Cardiac fibroblast (primary cell): Measurements from ENCODE around the gene CREBZF.
A peak's percentile ranks its signal among the peaks of the same experiment; 100 is the strongest.

Experiments
- DNase-seq, 2 donors: peaks; one replicate each; pipeline versions ENCODE4 v3.0.0 to v3.0.0-alpha.2; 2010; ENCODE audit warnings: low read depth in 2 of 2
- H3K4me3 ChIP-seq, 2 donors: replicated peaks in 1 of 2; 1 replicate in 1 of 2; 2 replicates in 1 of 2; pipeline ENCODE4 v1.5.1; 2011; ENCODE audit warnings: low read depth in 2 of 2, low read length in 2 of 2, mild to moderate bottlenecking in 2 of 2, moderate library complexity in 1 of 2
- CTCF ChIP-seq: IDR thresholded peaks from one replicate; pipeline ENCODE4 v1.5.1; 2011; ENCODE audit warnings: low read depth, mild to moderate bottlenecking, low read length, inconsistent platforms

The CREBZF gene, protein sequence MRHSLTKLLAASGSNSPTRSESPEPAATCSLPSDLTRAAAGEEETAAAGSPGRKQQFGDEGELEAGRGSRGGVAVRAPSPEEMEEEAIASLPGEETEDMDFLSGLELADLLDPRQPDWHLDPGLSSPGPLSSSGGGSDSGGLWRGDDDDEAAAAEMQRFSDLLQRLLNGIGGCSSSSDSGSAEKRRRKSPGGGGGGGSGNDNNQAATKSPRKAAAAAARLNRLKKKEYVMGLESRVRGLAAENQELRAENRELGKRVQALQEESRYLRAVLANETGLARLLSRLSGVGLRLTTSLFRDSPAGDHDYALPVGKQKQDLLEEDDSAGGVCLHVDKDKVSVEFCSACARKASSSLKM

DNA sequence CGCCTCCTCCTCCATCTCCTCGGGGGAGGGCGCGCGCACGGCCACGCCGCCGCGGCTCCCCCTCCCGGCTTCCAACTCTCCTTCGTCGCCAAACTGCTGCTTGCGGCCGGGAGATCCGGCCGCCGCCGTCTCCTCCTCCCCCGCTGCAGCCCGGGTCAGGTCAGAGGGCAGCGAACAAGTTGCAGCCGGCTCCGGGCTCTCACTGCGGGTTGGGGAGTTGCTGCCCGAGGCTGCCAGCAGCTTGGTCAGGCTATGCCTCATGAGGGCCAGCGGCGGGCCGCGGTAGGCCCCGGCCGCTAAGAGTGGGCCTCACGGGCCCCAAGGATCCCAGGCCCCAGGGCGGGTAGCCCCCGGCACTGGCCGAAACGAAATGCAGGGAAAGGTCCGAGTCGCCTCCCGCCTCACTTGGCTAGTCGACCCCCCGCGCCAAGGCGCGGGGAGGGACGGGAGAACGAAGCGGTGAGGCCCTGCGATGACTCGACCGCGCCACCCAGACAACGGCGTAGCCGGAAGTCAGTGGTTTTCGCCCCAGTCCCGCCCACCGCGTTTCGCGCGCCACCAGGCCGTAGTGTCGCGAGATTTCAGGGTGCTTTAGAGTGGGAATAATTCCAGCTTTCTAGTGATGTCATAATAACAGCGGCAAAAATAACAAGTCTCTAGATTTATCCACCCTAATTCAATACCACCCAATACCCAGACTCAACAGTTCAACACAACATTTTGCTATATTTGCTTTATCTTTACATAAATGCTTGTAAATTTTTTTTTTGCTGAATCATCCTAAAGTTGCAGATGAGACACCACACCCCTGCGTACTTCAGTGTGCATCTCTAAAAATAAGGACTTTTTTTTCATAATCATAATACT lies at the start of gene CREBZF:
TSS of gene CREBZF (minus strand) at position 515 of the 867 bp plus-strand sequence. CDS start at position 261, 254 bp downstream.
- H3K4me3 ChIP-seq, result peak within 1 kb of the TSS; percentile 89 to 90
- DNase-seq, result peak; percentile 96 to 97
- TF ChIP-seq CTCF, result no peak

DNA sequence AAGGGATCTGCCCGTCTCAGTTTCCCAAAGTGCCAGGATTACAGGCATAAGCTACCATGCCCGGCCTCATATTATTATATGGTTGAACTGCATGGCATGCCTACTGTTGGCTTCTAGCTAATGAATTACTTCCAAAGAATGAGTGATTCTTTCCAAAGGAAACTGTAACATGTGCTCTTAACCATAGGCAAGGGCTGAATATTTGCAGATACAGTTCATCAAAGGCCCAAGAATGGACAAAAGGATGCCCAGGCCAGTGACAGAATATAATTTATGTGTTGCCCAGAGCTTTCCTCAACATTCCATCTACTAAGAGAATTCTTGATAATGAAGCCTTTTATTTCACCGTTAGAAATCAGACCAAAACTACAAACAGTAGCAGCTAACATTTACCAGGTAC lies 48.0 kb upstream of the CREBZF start:
- no peak for TF ChIP-seq CTCF
- DNase-seq, result no peak
- H3K4me3 ChIP-seq, result no peak overlapping the region

- TF ChIP-seq CTCF, result no peak
- DNase-seq, result no peak
- no peak overlapping the region for H3K4me3 ChIP-seq
Observed at GRCh38 chr11:85710917-85711316, 46.0 kb upstream of the CREBZF start.

GRCh38 chr11:85709941-85710702 lies 45.2 kb upstream of the CREBZF start:
- TF ChIP-seq CTCF, result no peak
- no peak for DNase-seq
- no peak overlapping the region for H3K4me3 ChIP-seq

DNA sequence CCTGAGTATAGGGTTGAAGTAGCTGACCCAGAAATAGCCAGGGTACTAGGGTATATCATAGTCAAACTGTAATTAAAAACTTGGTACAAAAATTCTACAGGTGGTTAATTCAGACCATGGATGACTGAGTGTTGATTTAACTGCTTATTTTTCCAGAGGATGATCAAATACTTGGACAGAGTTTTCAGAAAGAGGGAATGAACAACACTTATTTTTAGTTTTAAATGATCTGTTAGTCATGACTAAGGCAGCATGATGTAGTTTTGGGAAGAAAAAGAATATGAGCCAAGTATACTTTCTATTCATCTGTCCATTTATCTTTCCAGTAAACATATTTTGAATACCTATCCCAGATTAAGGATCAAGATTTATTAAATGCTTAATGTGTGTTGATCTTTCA lies 40.9 kb upstream of the CREBZF start:
- no peak for TF ChIP-seq CTCF
- no peak for DNase-seq
- H3K4me3 ChIP-seq, result no peak overlapping the region

DNA sequence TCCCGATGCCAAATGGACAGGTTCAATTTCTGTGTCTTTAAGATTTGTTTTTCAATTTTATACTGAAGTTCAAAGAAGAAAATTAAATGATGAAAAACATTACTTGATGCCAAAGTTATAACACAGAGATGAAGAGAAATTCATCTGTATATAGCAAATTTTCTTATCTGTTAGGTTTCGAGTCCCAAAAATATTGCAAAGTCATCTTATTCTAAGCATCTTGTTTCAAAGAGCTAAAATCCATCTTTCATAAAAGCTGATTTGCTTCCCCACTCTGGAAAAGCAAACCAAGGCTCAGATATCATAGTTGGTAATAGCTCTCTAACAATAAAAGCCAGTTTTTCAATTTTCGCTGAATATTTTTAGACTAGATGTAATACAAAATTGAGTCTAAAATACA lies 40.0 kb upstream of the CREBZF start:
- no peak for TF ChIP-seq CTCF
- no peak for DNase-seq
- H3K4me3 ChIP-seq, result no peak overlapping the region
